ENCODE measurements around the gene CDH4.

DNA sequence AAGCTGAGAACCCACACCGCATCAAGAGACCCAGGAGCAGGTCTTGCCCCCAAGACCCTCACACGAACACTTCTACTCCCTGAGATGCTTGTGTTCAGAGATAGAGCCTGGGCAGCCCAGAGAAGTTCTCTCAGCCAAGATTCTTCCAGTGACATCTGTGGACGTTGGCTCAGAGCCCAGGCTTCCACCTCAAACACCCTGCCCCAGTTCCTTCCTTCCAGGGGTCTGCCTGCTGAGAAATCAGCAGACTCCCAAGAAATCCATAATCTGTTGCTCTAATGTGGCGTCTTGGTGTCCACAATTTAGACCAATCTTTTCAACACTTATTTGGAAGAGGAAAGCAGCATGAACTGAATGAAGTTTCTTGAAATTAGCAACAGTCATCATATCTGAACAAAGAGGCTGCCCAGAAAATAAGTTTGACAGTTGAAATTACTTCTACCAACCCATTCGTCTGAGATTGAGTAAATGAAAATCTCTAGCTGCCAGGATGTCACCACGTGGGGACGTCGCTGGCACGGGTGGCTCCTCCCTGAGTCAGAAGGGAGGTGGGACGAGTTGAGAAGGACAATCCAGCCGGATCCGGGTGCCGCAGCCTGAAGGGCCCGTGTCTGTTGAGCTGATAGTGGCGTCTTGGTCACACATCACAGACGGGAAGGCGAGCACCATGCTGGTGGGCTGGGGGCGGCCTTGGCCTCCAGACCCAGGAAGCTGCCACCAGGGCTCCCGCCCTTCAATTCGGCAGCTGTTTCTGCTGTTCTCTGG is 412.7 kb downstream of the CDH4 start:
- TF ChIP-seq, protein P1, sequence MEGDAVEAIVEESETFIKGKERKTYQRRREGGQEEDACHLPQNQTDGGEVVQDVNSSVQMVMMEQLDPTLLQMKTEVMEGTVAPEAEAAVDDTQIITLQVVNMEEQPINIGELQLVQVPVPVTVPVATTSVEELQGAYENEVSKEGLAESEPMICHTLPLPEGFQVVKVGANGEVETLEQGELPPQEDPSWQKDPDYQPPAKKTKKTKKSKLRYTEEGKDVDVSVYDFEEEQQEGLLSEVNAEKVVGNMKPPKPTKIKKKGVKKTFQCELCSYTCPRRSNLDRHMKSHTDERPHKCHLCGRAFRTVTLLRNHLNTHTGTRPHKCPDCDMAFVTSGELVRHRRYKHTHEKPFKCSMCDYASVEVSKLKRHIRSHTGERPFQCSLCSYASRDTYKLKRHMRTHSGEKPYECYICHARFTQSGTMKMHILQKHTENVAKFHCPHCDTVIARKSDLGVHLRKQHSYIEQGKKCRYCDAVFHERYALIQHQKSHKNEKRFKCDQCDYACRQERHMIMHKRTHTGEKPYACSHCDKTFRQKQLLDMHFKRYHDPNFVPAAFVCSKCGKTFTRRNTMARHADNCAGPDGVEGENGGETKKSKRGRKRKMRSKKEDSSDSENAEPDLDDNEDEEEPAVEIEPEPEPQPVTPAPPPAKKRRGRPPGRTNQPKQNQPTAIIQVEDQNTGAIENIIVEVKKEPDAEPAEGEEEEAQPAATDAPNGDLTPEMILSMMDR (IDR thresholded peaks at IDR 0.05): no peak
- no peak for TF ChIP-seq EP300 (IDR thresholded peaks at IDR 0.05)
- no peak for TF ChIP-seq POLR2A (IDR thresholded peaks at IDR 0.05)
- TF ChIP-seq POLR2AphosphoS5 (IDR thresholded peaks at IDR 0.05): no peak
